ENCODE results near the gene PRKN. TPM values are rescaled to one million over a fixed set of nuclear protein-coding genes. Genes with fewer than 3 reads are reported as not detected.

The PRKN gene
- total RNA-seq, 1 donor from 2014 or later: 5.1 TPM

GRCh38 chr6:162733489-162733888, 5.9 kb upstream of the PRKN start:
- Mint-ChIP-seq H3K27ac (ENCODE audit: unreplicated experiment) (no peak overlapping the region), H3K4me1 (ENCODE audit: unreplicated experiment) (peaks cover 5% of the 10 kb centered on the region), H3K27me3 (ENCODE audit: unreplicated experiment) (peaks cover 2% of the 10 kb centered on the region), H3K36me3 (ENCODE audit: low read depth, unreplicated experiment) (no peaks in the 10 kb centered on the region), H3K9me3 (ENCODE audit: unreplicated experiment) (no peaks in the 10 kb centered on the region), H3K4me3 (ENCODE audit: unreplicated experiment) (no peak overlapping the region)
- TF ChIP-seq CTCF (IDR thresholded peaks at IDR 0.05; ENCODE audit: unreplicated experiment): no peak
- no peak for DNase-seq (ENCODE audit: low spot score)

- Mint-ChIP-seq H3K36me3 (ENCODE audit: low read depth, unreplicated experiment) (no peaks in the 10 kb centered on the region), H3K4me3 (ENCODE audit: unreplicated experiment) (no peak overlapping the region), H3K27ac (ENCODE audit: unreplicated experiment) (no peak overlapping the region), H3K4me1 (ENCODE audit: unreplicated experiment) (peaks cover 5% of the 10 kb centered on the region), H3K9me3 (ENCODE audit: unreplicated experiment) (no peaks in the 10 kb centered on the region), H3K27me3 (ENCODE audit: unreplicated experiment) (peaks cover 2% of the 10 kb centered on the region)
- no peak for TF ChIP-seq CTCF (IDR thresholded peaks at IDR 0.05; ENCODE audit: unreplicated experiment)
- DNase-seq (ENCODE audit: low spot score): no peak
Measured at GRCh38 chr6:162730502-162730901, 2.9 kb upstream of the PRKN start.

GRCh38 chr6:162728706-162729105, 1.1 kb upstream of the PRKN start:
- Mint-ChIP-seq H3K27ac (ENCODE audit: unreplicated experiment) (peak overlapping the region; percentile 92), H3K27me3 (ENCODE audit: unreplicated experiment) (peaks cover 4% of the 10 kb centered on the region)

GRCh38 chr6:162728197-162728596, 631 bp upstream of the PRKN start:
- H3K4me1 Mint-ChIP-seq (ENCODE audit: unreplicated experiment): no peaks in the 10 kb centered on the region
- no peaks in the 10 kb centered on the region for H3K36me3 Mint-ChIP-seq (ENCODE audit: low read depth, unreplicated experiment)
- no peak for DNase-seq (ENCODE audit: low spot score)
- H3K27me3 Mint-ChIP-seq (ENCODE audit: unreplicated experiment): peaks cover 3% of the 10 kb centered on the region
- H3K27ac Mint-ChIP-seq (ENCODE audit: unreplicated experiment): peak overlapping the region; percentile 92
- TF ChIP-seq CTCF (IDR thresholded peaks at IDR 0.05; ENCODE audit: unreplicated experiment): no peak
- H3K9me3 Mint-ChIP-seq (ENCODE audit: unreplicated experiment): no peaks in the 10 kb centered on the region
- H3K4me3 Mint-ChIP-seq (ENCODE audit: unreplicated experiment): peak overlapping the region; percentile 89

More at GRCh38 chr6:162728706-162729105, 1.1 kb upstream of the PRKN start:
- DNase-seq (ENCODE audit: low spot score): no peak
- H3K9me3 Mint-ChIP-seq (ENCODE audit: unreplicated experiment): no peaks in the 10 kb centered on the region
- TF ChIP-seq CTCF (IDR thresholded peaks at IDR 0.05; ENCODE audit: unreplicated experiment): no peak
- peak overlapping the region; percentile 89 for H3K4me3 Mint-ChIP-seq (ENCODE audit: unreplicated experiment)
- H3K36me3 Mint-ChIP-seq (ENCODE audit: low read depth, unreplicated experiment): no peaks in the 10 kb centered on the region
- H3K4me1 Mint-ChIP-seq (ENCODE audit: unreplicated experiment): peaks cover 4% of the 10 kb centered on the region

GRCh38 chr6:162726947-162727321, 632 bp downstream of the PRKN start:
- H3K4me3 Mint-ChIP-seq (ENCODE audit: unreplicated experiment): peak overlapping the region; percentile 93
- DNase-seq (ENCODE audit: low spot score): no peak
- no peaks in the 10 kb centered on the region for H3K36me3 Mint-ChIP-seq (ENCODE audit: low read depth, unreplicated experiment)
- H3K9me3 Mint-ChIP-seq (ENCODE audit: unreplicated experiment): no peaks in the 10 kb centered on the region
- no peak for TF ChIP-seq CTCF (IDR thresholded peaks at IDR 0.05; ENCODE audit: unreplicated experiment)
- H3K27me3 Mint-ChIP-seq (ENCODE audit: unreplicated experiment): peaks cover 3% of the 10 kb centered on the region
- H3K27ac Mint-ChIP-seq (ENCODE audit: unreplicated experiment): peak overlapping the region; percentile 87
- no peaks in the 10 kb centered on the region for H3K4me1 Mint-ChIP-seq (ENCODE audit: unreplicated experiment)
